Measurements from ENCODE around the gene ZNF438.

- TF ChIP-seq CTCF (conservative IDR thresholded peaks at IDR 0.05; ENCODE audit: low read depth, low read length) (no peak), USF2 (IDR thresholded peaks at IDR 0.05; ENCODE audit: low read depth, low read length) (no peak), BHLHE40 (IDR thresholded peaks at IDR 0.05; ENCODE audit: low read depth, low read length) (0 out of 2 replicates have a peak, but pooled peaks have one; percentile 49), MXI1 (IDR thresholded peaks at IDR 0.05; ENCODE audit: borderline replicate concordance, low read depth, low read length) (no peak), SMC3 (IDR thresholded peaks at IDR 0.05; ENCODE audit: low read depth, low read length) (no peak), POLR2A (IDR thresholded peaks at IDR 0.05; ENCODE audit: low read depth, low read length) (no peak), RCOR1 (IDR thresholded peaks at IDR 0.05; ENCODE audit: insufficient replicate concordance, low read length) (no peak)
These were observed 219.4 kb downstream of the ZNF438 start for GRCh38 chr10:30812018-30812851.
